Chondrocyte (in vitro differentiated cells): Measurements from ENCODE around the gene EGFR. TPM values are rescaled to one million over a fixed set of nuclear protein-coding genes. Genes with fewer than 3 reads are reported as not detected.

Experiments used
- DNase-seq: peaks from one replicate; pipeline ENCODE4 v3.0.0; 2021; ENCODE audit warnings: mixed read lengths, low spot score
- H3K27ac Mint-ChIP-seq: one replicate; pipeline ENCODE4 v1.8.0; 2021; ENCODE audit warnings: mild to moderate bottlenecking, moderate library complexity, mixed read lengths; ENCODE audit not compliant: unreplicated experiment
- H3K27me3 Mint-ChIP-seq: 2 replicates; pipeline ENCODE4 v1.8.0; 2021; ENCODE audit warnings: low read depth, mixed read lengths
- H3K36me3 Mint-ChIP-seq: 2 replicates; pipeline ENCODE4 v1.8.0; 2021; ENCODE audit warnings: low read depth, mixed read lengths
- H3K4me1 Mint-ChIP-seq: 2 replicates; pipeline ENCODE4 v1.8.0; 2021; ENCODE audit warnings: low read depth, mild to moderate bottlenecking, mixed read lengths
- H3K4me3 Mint-ChIP-seq: one replicate; pipeline ENCODE4 v1.8.0; 2021; ENCODE audit warnings: mild to moderate bottlenecking, moderate library complexity, mixed read lengths; ENCODE audit not compliant: unreplicated experiment
- H3K9me3 Mint-ChIP-seq: 2 replicates; pipeline ENCODE4 v1.8.0; 2021; ENCODE audit warnings: low read depth, mixed read lengths
- CTCF ChIP-seq: fragments of 200-600 bp; sonication (generic); IDR thresholded peaks from 2 replicates; pipeline ENCODE4 v1.5.0; 2021; ENCODE audit warnings: antibody characterized with exemption, mild to moderate bottlenecking, moderate library complexity
- total RNA-seq: library from RNA; stranded (reverse); gene quantifications from 3 replicates; pipeline ENCODE4 v1.2.1, GENCODE V29; 2021

The EGFR gene
- total RNA-seq, 1 donor from 2014 or later, result 25.5 TPM

- no peak for TF ChIP-seq CTCF
- DNase-seq, result no peak
- no peaks in the 10 kb centered on the region for H3K27me3 Mint-ChIP-seq
- no peaks in the 10 kb centered on the region for H3K9me3 Mint-ChIP-seq
- peaks cover 30% of the 10 kb centered on the region for H3K4me1 Mint-ChIP-seq
- no peak overlapping the region for H3K27ac Mint-ChIP-seq
- no peak overlapping the region for H3K4me3 Mint-ChIP-seq
- H3K36me3 Mint-ChIP-seq, result peaks cover 13% of the 10 kb centered on the region
Measured at GRCh38 chr7:55185321-55185802, 166.5 kb downstream of the EGFR start.

- no peak for DNase-seq
- H3K36me3 Mint-ChIP-seq, result peaks cover 13% of the 10 kb centered on the region
- no peak for TF ChIP-seq CTCF
- H3K27ac Mint-ChIP-seq, result peak overlapping the region; percentile 62
- no peak overlapping the region for H3K4me3 Mint-ChIP-seq
- H3K4me1 Mint-ChIP-seq, result peaks cover 27% of the 10 kb centered on the region
- H3K9me3 Mint-ChIP-seq, result no peaks in the 10 kb centered on the region
- no peaks in the 10 kb centered on the region for H3K27me3 Mint-ChIP-seq
Measured at GRCh38 chr7:55185941-55186609, 167.3 kb downstream of the EGFR start.

- no peak for TF ChIP-seq CTCF
- no peak for DNase-seq
- Mint-ChIP-seq H3K4me1 (peaks cover 35% of the 10 kb centered on the region), H3K9me3 (no peaks in the 10 kb centered on the region), H3K27me3 (no peaks in the 10 kb centered on the region), H3K4me3 (no peak overlapping the region), H3K27ac (no peak overlapping the region), H3K36me3 (peaks cover 7% of the 10 kb centered on the region)
Measured at GRCh38 chr7:55187701-55188491, 169.1 kb downstream of the EGFR start.

- DNase-seq, result no peak
- H3K36me3 Mint-ChIP-seq, result peaks cover 7% of the 10 kb centered on the region
- H3K9me3 Mint-ChIP-seq, result no peaks in the 10 kb centered on the region
- no peak for TF ChIP-seq CTCF
- H3K4me3 Mint-ChIP-seq, result no peak overlapping the region
- no peak overlapping the region for H3K27ac Mint-ChIP-seq
- peaks cover 38% of the 10 kb centered on the region for H3K4me1 Mint-ChIP-seq
- H3K27me3 Mint-ChIP-seq, result no peaks in the 10 kb centered on the region
Measured at GRCh38 chr7:55188590-55189138, 169.8 kb downstream of the EGFR start.

- Mint-ChIP-seq H3K27ac (no peak overlapping the region), H3K9me3 (no peaks in the 10 kb centered on the region), H3K27me3 (no peaks in the 10 kb centered on the region), H3K4me3 (no peak overlapping the region), H3K36me3 (peaks cover 4% of the 10 kb centered on the region), H3K4me1 (peaks cover 38% of the 10 kb centered on the region)
- DNase-seq, result no peak
- peak; percentile 30 for TF ChIP-seq CTCF
Measured at GRCh38 chr7:55189146-55189766, 170.4 kb downstream of the EGFR start.
